ENCODE measurements around the gene OSBPL8.

OSBPL8 gene

DNA sequence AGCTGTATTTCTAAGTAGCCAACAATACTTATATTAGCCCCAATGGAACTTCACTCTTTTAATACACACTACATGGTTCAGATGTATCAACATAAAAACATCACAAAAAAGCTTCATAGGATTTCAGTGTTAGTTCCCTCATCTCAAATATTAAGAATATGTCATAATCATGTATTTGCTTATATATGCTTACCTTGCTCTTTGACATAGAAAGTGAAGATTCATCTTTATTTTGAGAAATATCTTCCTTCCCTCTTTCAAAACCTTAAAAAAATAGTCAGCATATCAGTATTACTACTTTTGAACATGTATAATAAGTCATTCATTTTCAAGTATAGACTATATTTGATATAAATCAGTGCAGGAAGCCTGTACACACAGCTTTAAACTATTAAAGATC, 149.2 kb downstream of the OSBPL8 start:
- Histone ChIP-seq H3K4me3 (peak overlapping the region; percentile 26; the same call in 1 of the 2 replicates), H3K9ac (ENCODE audit: insufficient read length) (no peak overlapping the region), H3K36me3 (ENCODE audit: insufficient read depth, low read length) (no peaks in the 10 kb centered on the region), H3K27ac (peak overlapping the region; percentile 61), H3K9me3 (ENCODE audit: low read depth, low read length) (no peaks in the 10 kb centered on the region)
- no peak for TF ChIP-seq POLR2AphosphoS5 (IDR thresholded peaks at IDR 0.05; ENCODE audit: borderline replicate concordance, low read depth, low read length)
- DNase-seq (ENCODE audit: low read depth, low spot score) = no peak

DNA sequence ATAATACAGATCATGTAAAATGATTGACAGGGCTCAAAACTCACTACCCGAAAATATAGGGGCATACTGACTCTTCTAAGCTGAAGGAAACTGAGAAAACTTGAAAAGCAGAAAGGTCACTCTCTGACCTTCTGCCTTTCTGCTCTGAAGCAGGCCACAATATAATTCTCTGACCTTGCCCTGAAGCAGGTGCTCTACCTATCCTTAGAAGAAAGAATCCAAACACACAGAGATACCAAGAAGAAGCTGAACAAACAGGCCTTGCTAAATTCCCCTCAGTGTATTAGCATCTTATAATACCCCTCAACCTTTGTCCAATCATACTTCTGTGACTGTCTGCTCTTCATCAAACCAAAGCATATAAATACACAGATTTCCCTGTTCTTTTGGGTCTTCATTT, 150.5 kb downstream of the OSBPL8 start:
- Histone ChIP-seq H3K9ac (ENCODE audit: insufficient read length) (no peak overlapping the region), H3K27ac (no peak overlapping the region), H3K9me3 (ENCODE audit: low read depth, low read length) (no peaks in the 10 kb centered on the region), H3K36me3 (ENCODE audit: insufficient read depth, low read length) (no peaks in the 10 kb centered on the region), H3K4me3 (no peak overlapping the region)
- no peak for DNase-seq (ENCODE audit: low read depth, low spot score)
- TF ChIP-seq POLR2AphosphoS5 (IDR thresholded peaks at IDR 0.05; ENCODE audit: borderline replicate concordance, low read depth, low read length) (no peak), EZH2 (IDR thresholded peaks at IDR 0.05) (no peak), FOXP2 (optimal IDR thresholded peaks at IDR 0.05; ENCODE audit: control extremely low read depth, extremely low read length, insufficient read depth) (no peak)

GRCh38 chr12:76407710-76408109, 151.9 kb downstream of the OSBPL8 start:
- Histone ChIP-seq H3K36me3 (ENCODE audit: insufficient read depth, low read length) (no peaks in the 10 kb centered on the region), H3K27ac (no peak overlapping the region)

GRCh38 chr12:76402259-76402658, 157.3 kb downstream of the OSBPL8 start:
- Histone ChIP-seq H3K9me3 (ENCODE audit: low read depth, low read length) (no peaks in the 10 kb centered on the region), H3K36me3 (ENCODE audit: insufficient read depth, low read length) (peaks cover 16% of the 10 kb centered on the region), H3K9ac (ENCODE audit: insufficient read length) (no peak overlapping the region), H3K4me3 (no peak overlapping the region), H3K27ac (no peak overlapping the region)
- DNase-seq (ENCODE audit: low read depth, low spot score) = no peak
- TF ChIP-seq FOXP2 (optimal IDR thresholded peaks at IDR 0.05; ENCODE audit: control extremely low read depth, extremely low read length, insufficient read depth) = no peak
- TF ChIP-seq EZH2 (IDR thresholded peaks at IDR 0.05) = no peak
- no peak for TF ChIP-seq POLR2AphosphoS5 (IDR thresholded peaks at IDR 0.05; ENCODE audit: borderline replicate concordance, low read depth, low read length)

More at GRCh38 chr12:76407710-76408109, 151.9 kb downstream of the OSBPL8 start:
- no peak overlapping the region for H3K4me3 ChIP-seq
- no peaks in the 10 kb centered on the region for H3K9me3 ChIP-seq (ENCODE audit: low read depth, low read length)
- no peak overlapping the region for H3K9ac ChIP-seq (ENCODE audit: insufficient read length)
- no peak for DNase-seq (ENCODE audit: low read depth, low spot score)
- TF ChIP-seq EZH2 (IDR thresholded peaks at IDR 0.05) (no peak), POLR2AphosphoS5 (IDR thresholded peaks at IDR 0.05; ENCODE audit: borderline replicate concordance, low read depth, low read length) (no peak), FOXP2 (optimal IDR thresholded peaks at IDR 0.05; ENCODE audit: control extremely low read depth, extremely low read length, insufficient read depth) (no peak)

GRCh38 chr12:76400136-76400535, 159.4 kb downstream of the OSBPL8 start:
- no peaks in the 10 kb centered on the region for H3K9me3 ChIP-seq (ENCODE audit: low read depth, low read length)
- H3K9ac ChIP-seq (ENCODE audit: insufficient read length) = no peak overlapping the region
- TF ChIP-seq POLR2AphosphoS5 (IDR thresholded peaks at IDR 0.05; ENCODE audit: borderline replicate concordance, low read depth, low read length) (no peak), EZH2 (IDR thresholded peaks at IDR 0.05) (no peak), FOXP2 (optimal IDR thresholded peaks at IDR 0.05; ENCODE audit: control extremely low read depth, extremely low read length, insufficient read depth) (no peak)
- peaks cover 16% of the 10 kb centered on the region for H3K36me3 ChIP-seq (ENCODE audit: insufficient read depth, low read length)
- DNase-seq (ENCODE audit: low read depth, low spot score) = no peak
- no peak overlapping the region for H3K4me3 ChIP-seq
- H3K27ac ChIP-seq = no peak overlapping the region

- DNase-seq (ENCODE audit: low read depth, low spot score) = no peak
- Histone ChIP-seq H3K36me3 (ENCODE audit: insufficient read depth, low read length) (peaks cover 20% of the 10 kb centered on the region), H3K4me3 (no peak overlapping the region), H3K9me3 (ENCODE audit: low read depth, low read length) (no peaks in the 10 kb centered on the region), H3K9ac (ENCODE audit: insufficient read length) (no peak overlapping the region), H3K27ac (no peak overlapping the region)
- TF ChIP-seq FOXP2 (optimal IDR thresholded peaks at IDR 0.05; ENCODE audit: control extremely low read depth, extremely low read length, insufficient read depth) = no peak
Measured at GRCh38 chr12:76399040-76399439, 160.5 kb downstream of the OSBPL8 start.

GRCh38 chr12:76398106-76398505, 161.5 kb downstream of the OSBPL8 start:
- no peak overlapping the region for H3K27ac ChIP-seq
- TF ChIP-seq POLR2AphosphoS5 (IDR thresholded peaks at IDR 0.05; ENCODE audit: borderline replicate concordance, low read depth, low read length) (no peak), FOXP2 (optimal IDR thresholded peaks at IDR 0.05; ENCODE audit: control extremely low read depth, extremely low read length, insufficient read depth) (no peak)
- H3K9me3 ChIP-seq (ENCODE audit: low read depth, low read length) = no peaks in the 10 kb centered on the region
- H3K4me3 ChIP-seq = no peak overlapping the region
- no peak overlapping the region for H3K9ac ChIP-seq (ENCODE audit: insufficient read length)
- no peak for DNase-seq (ENCODE audit: low read depth, low spot score)
- peaks cover 20% of the 10 kb centered on the region for H3K36me3 ChIP-seq (ENCODE audit: insufficient read depth, low read length)

DNA sequence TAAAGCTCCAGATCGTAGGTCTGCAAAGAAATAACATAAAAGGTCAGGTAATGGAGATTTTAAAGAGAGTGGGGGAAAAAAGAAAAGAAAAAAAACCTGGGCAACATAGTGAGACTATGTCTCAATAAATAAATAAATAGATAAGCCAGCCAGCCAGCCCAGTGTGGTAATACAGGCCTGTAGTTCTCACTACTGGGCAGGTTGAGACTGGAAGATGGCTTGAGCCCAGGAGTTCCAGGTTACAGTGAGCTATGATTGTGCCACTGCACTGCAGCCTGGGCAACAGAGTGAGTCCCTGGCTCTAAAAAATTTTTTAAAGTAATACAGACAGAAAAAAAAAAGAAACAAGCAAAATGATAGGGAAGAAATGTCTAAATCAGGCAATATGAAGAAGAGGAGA, 168.1 kb downstream of the OSBPL8 start:
- Histone ChIP-seq H3K27ac (no peak overlapping the region), H3K9me3 (ENCODE audit: low read depth, low read length) (no peaks in the 10 kb centered on the region), H3K36me3 (ENCODE audit: insufficient read depth, low read length) (peaks cover 23% of the 10 kb centered on the region), H3K9ac (ENCODE audit: insufficient read length) (no peak overlapping the region), H3K4me3 (no peak overlapping the region)
- DNase-seq (ENCODE audit: low read depth, low spot score) = no peak
- no peak for TF ChIP-seq POLR2AphosphoS5 (IDR thresholded peaks at IDR 0.05; ENCODE audit: borderline replicate concordance, low read depth, low read length)
- no peak for TF ChIP-seq FOXP2 (optimal IDR thresholded peaks at IDR 0.05; ENCODE audit: control extremely low read depth, extremely low read length, insufficient read depth)
- TF ChIP-seq EZH2 (IDR thresholded peaks at IDR 0.05) = no peak

GRCh38 chr12:76387614-76388013, 172.0 kb downstream of the OSBPL8 start:
- Histone ChIP-seq H3K4me3 (no peak overlapping the region), H3K36me3 (ENCODE audit: insufficient read depth, low read length) (peaks cover 27% of the 10 kb centered on the region), H3K9ac (ENCODE audit: insufficient read length) (no peak overlapping the region), H3K27ac (no peak overlapping the region), H3K9me3 (ENCODE audit: low read depth, low read length) (no peaks in the 10 kb centered on the region)
- TF ChIP-seq POLR2AphosphoS5 (IDR thresholded peaks at IDR 0.05; ENCODE audit: borderline replicate concordance, low read depth, low read length) = no peak
- no peak for TF ChIP-seq FOXP2 (optimal IDR thresholded peaks at IDR 0.05; ENCODE audit: control extremely low read depth, extremely low read length, insufficient read depth)
- TF ChIP-seq EZH2 (IDR thresholded peaks at IDR 0.05) = no peak
- DNase-seq (ENCODE audit: low read depth, low spot score) = no peak

All from SK-N-MC (cell line).